Astrocyte (in vitro differentiated cells and primary cell): ENCODE data around the gene HECTD4. TPM values are rescaled to one million over a fixed set of nuclear protein-coding genes. Genes with fewer than 3 reads are reported as not detected.

Experiments used
- DNase-seq: peaks from one replicate; pipeline ENCODE4 v3.0.0-alpha.2; 2010; ENCODE audit warnings: low read depth
- FAIRE-seq: peaks from 2 replicates; lab custom pipeline; 2011; peaks lifted over from hg19 to GRCh38; lab: Jason Lieb, UNC
- H2AFZ ChIP-seq: 2 replicates; pipeline ENCODE4 v1.6.0; 2012; ENCODE audit warnings: low read depth, low read length, inconsistent platforms
- H3K27ac ChIP-seq: 2 replicates; pipeline ENCODE4 v1.5.1; 2011; ENCODE audit warnings: low read depth, low read length, inconsistent platforms
- H3K27me3 ChIP-seq: 2 replicates; pipeline ENCODE4 v1.6.0; 2011; ENCODE audit warnings: low read length, inconsistent platforms; ENCODE audit not compliant: insufficient read depth
- H3K36me3 ChIP-seq: 2 replicates; pipeline ENCODE4 v1.5.1; 2011; ENCODE audit warnings: low read length, inconsistent platforms; ENCODE audit not compliant: insufficient read depth
- H3K4me1 ChIP-seq: 2 replicates; pipeline ENCODE4 v1.5.1; 2011; ENCODE audit warnings: low read length, inconsistent platforms; ENCODE audit not compliant: insufficient read depth
- H3K4me2 ChIP-seq: 2 replicates; pipeline ENCODE4 v1.6.0; 2012; ENCODE audit warnings: low read length, inconsistent platforms
- H3K4me3 ChIP-seq: 2 replicates; pipeline ENCODE4 v1.5.1; 2011; ENCODE audit warnings: low read depth, mild to moderate bottlenecking, low read length, inconsistent platforms; ENCODE audit not compliant: insufficient read depth
- H3K79me2 ChIP-seq: 2 replicates; pipeline ENCODE4 v1.6.0; 2012; ENCODE audit warnings: mild to moderate bottlenecking, low read length, inconsistent platforms; ENCODE audit not compliant: insufficient read depth
- H3K9ac ChIP-seq: 2 replicates; pipeline ENCODE4 v1.6.0; 2012; ENCODE audit warnings: mild to moderate bottlenecking, low read length, inconsistent platforms
- H3K9me3 ChIP-seq: 2 replicates; pipeline ENCODE4 v1.5.1; 2012; ENCODE audit warnings: low read depth, mild to moderate bottlenecking, low read length, inconsistent platforms; ENCODE audit not compliant: insufficient read depth
- H4K20me1 ChIP-seq: 2 replicates; pipeline ENCODE4 v1.6.0; 2012; ENCODE audit warnings: low read length, inconsistent platforms; ENCODE audit not compliant: insufficient read depth
- H3K27ac Mint-ChIP-seq: one replicate; pipeline ENCODE4 v1.8.0; 2021; ENCODE audit warnings: mild to moderate bottlenecking, mixed read lengths; ENCODE audit not compliant: unreplicated experiment
- H3K27me3 Mint-ChIP-seq: one replicate; pipeline ENCODE4 v1.8.0; 2021; ENCODE audit warnings: low read depth, mixed read lengths; ENCODE audit not compliant: unreplicated experiment
- H3K36me3 Mint-ChIP-seq: one replicate; pipeline ENCODE4 v1.8.0; 2021; ENCODE audit warnings: low read depth, mixed read lengths; ENCODE audit not compliant: unreplicated experiment
- H3K4me1 Mint-ChIP-seq: one replicate; pipeline ENCODE4 v1.8.0; 2021; ENCODE audit warnings: low read depth, mixed read lengths; ENCODE audit not compliant: unreplicated experiment
- H3K4me3 Mint-ChIP-seq: one replicate; pipeline ENCODE4 v1.8.0; 2021; ENCODE audit warnings: mild to moderate bottlenecking, moderate library complexity, mixed read lengths; ENCODE audit not compliant: unreplicated experiment
- H3K9me3 Mint-ChIP-seq: one replicate; pipeline ENCODE4 v1.8.0; 2021; ENCODE audit warnings: mild to moderate bottlenecking, mixed read lengths; ENCODE audit not compliant: unreplicated experiment
- CTCF ChIP-seq: IDR thresholded peaks from 2 replicates; pipeline ENCODE4 v1.5.1; 2011; ENCODE audit warnings: low read depth, mild to moderate bottlenecking, inconsistent platforms, low read length, moderate library complexity; ENCODE audit not compliant: insufficient read depth
- EZH2 ChIP-seq: IDR thresholded peaks from 2 replicates; pipeline ENCODE4 v1.6.1; 2012; ENCODE audit warnings: mild to moderate bottlenecking, low read length, inconsistent platforms; ENCODE audit not compliant: insufficient read depth
- total RNA-seq: library from RNA; stranded (reverse); gene quantifications from 2 replicates; pipeline ENCODE4 v1.2.1, GENCODE V29; 2021

HECTD4 gene
- total RNA-seq, 1 donor from 2014 or later, result 38.9 TPM

- Mint-ChIP-seq H3K4me3 (no peak overlapping the region), H3K36me3 (peaks cover 48% of the 10 kb centered on the region), H3K27ac (no peak overlapping the region), H3K9me3 (peaks cover 11% of the 10 kb centered on the region), H3K4me1 (no peaks in the 10 kb centered on the region), H3K27me3 (no peaks in the 10 kb centered on the region)
- FAIRE-seq (no peak), DNase-seq (no peak)
- no peak overlapping the region for H3K9ac ChIP-seq
- H3K4me3 ChIP-seq, result no peak overlapping the region
- H3K36me3 ChIP-seq, result peaks cover 19% of the 10 kb centered on the region
- H4K20me1 ChIP-seq, result no peaks in the 10 kb centered on the region
- no peak overlapping the region for H3K4me2 ChIP-seq
- TF ChIP-seq CTCF, result no peak
- TF ChIP-seq EZH2, result no peak
- H3K4me1 ChIP-seq, result no peaks in the 10 kb centered on the region
- H2AFZ ChIP-seq, result no peak overlapping the region
- no peaks in the 10 kb centered on the region for H3K27me3 ChIP-seq
- no peaks in the 10 kb centered on the region for H3K79me2 ChIP-seq
- no peak overlapping the region for H3K27ac ChIP-seq
- no peaks in the 10 kb centered on the region for H3K9me3 ChIP-seq
These were observed 228.9 kb downstream of the HECTD4 start for GRCh38 chr12:112153181-112153892.

- Histone ChIP-seq H3K36me3 (peaks cover 20% of the 10 kb centered on the region), H3K4me1 (no peaks in the 10 kb centered on the region), H3K27ac (no peak overlapping the region), H2AFZ (no peak overlapping the region), H4K20me1 (no peaks in the 10 kb centered on the region), H3K79me2 (no peaks in the 10 kb centered on the region), H3K4me3 (no peak overlapping the region), H3K4me2 (no peak overlapping the region), H3K27me3 (no peaks in the 10 kb centered on the region), H3K9me3 (no peaks in the 10 kb centered on the region), H3K9ac (no peak overlapping the region)
- Mint-ChIP-seq H3K4me1 (peaks cover 2% of the 10 kb centered on the region), H3K4me3 (no peak overlapping the region), H3K9me3 (peaks cover 6% of the 10 kb centered on the region), H3K36me3 (peaks cover 40% of the 10 kb centered on the region), H3K27ac (no peak overlapping the region), H3K27me3 (no peaks in the 10 kb centered on the region)
- DNase-seq, result no peak
- TF ChIP-seq CTCF, result no peak
- no peak for TF ChIP-seq EZH2
- no peak for FAIRE-seq
These were observed 230.3 kb downstream of the HECTD4 start for GRCh38 chr12:112151766-112152541.
